AG10803 (cell line): ENCODE data around the gene NTMT1.
"Not testable (repeated sequence)": the region's sequence is repeated elsewhere in the genome, so short reads cannot be mapped to it uniquely, and the experiment has no call there.

ENCODE experiments used
- DNase-seq: peaks from one replicate; pipeline ENCODE4 v3.0.0; 2010; ENCODE audit warnings: low read depth
- H3K4me3 ChIP-seq: 2 replicates; pipeline ENCODE4 v1.5.1; 2011; ENCODE audit warnings: mild to moderate bottlenecking, low read length, control low read depth
- TF ChIP-seq, protein P1 (sequence below): conservative IDR thresholded peaks from 2 replicates; pipeline ENCODE4 v1.5.1; 2011; ENCODE audit warnings: mild to moderate bottlenecking, low read length, control low read depth, inconsistent platforms

The NTMT1 gene

DNA sequence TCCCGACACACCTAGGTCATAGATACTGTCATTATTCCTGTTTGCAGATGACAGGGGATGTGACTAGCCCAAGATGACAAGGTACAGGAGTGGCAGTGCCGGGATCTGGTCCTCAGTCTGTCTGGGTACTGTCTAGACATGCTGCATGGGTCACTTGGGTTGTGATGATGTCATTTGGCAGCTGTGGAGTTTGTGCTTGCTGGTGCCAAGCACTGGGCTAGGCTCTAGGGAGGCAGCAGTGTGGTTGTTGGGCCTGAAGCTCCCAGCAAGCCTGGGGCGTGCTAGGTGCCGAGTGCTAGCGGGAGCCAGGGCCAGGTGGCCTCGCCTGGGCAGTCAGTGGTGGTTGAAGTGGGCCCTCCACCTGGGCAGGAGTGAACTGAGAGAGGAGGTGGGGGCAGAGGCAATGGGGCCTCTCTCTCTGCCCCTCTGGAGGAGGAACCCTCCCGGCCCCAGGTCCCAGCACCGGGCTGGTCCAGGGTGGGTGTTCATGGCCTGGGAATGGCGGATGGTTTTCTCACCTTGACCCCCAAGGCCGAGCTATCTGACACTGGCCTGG lies 24.8 kb downstream of the NTMT1 start:
- DNase-seq: peak; percentile 36
- H3K4me3 ChIP-seq: no peak overlapping the region
- TF ChIP-seq, protein P1, sequence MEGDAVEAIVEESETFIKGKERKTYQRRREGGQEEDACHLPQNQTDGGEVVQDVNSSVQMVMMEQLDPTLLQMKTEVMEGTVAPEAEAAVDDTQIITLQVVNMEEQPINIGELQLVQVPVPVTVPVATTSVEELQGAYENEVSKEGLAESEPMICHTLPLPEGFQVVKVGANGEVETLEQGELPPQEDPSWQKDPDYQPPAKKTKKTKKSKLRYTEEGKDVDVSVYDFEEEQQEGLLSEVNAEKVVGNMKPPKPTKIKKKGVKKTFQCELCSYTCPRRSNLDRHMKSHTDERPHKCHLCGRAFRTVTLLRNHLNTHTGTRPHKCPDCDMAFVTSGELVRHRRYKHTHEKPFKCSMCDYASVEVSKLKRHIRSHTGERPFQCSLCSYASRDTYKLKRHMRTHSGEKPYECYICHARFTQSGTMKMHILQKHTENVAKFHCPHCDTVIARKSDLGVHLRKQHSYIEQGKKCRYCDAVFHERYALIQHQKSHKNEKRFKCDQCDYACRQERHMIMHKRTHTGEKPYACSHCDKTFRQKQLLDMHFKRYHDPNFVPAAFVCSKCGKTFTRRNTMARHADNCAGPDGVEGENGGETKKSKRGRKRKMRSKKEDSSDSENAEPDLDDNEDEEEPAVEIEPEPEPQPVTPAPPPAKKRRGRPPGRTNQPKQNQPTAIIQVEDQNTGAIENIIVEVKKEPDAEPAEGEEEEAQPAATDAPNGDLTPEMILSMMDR: no peak

GRCh38 chr9:129653823-129654553 lies 28.0 kb downstream of the NTMT1 start:
- no peak for DNase-seq
- no peak overlapping the region for H3K4me3 ChIP-seq
- TF ChIP-seq, protein P1: no peak

DNA sequence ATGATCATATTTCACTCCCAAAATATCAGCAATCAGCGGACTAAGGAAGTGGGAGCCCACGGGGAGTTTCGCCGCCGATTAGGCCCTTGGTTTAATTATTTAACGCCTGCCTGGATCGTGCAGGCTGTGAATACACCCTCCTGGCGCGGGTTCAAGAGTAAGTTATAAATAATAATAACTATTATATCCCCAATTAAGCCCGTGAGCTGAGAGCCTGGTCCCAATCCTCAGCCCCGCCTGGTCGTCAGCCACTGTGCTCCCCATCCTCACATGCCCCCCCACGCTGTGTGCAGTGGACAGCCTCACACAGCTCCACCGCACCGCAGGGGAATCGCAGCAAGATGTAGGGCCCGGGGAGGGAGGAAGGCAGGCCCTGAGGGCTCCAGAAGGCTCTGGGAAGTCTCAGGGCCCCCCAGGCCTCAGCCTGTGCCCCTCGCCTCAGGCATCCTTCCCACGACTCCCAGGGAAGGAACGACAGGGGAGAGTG lies 28.6 kb downstream of the NTMT1 start:
- no peak overlapping the region for H3K4me3 ChIP-seq
- TF ChIP-seq, protein P1: no peak
- DNase-seq: no peak

- H3K4me3 ChIP-seq: no peak overlapping the region
- no peak for DNase-seq
- TF ChIP-seq, protein P1: no peak
Observed at GRCh38 chr9:129655154-129655553, 29.2 kb downstream of the NTMT1 start.

- TF ChIP-seq, protein P1: no peak
- H3K4me3 ChIP-seq: no peak overlapping the region
- DNase-seq: no peak
Observed at GRCh38 chr9:129655696-129656095, 29.7 kb downstream of the NTMT1 start.

DNA sequence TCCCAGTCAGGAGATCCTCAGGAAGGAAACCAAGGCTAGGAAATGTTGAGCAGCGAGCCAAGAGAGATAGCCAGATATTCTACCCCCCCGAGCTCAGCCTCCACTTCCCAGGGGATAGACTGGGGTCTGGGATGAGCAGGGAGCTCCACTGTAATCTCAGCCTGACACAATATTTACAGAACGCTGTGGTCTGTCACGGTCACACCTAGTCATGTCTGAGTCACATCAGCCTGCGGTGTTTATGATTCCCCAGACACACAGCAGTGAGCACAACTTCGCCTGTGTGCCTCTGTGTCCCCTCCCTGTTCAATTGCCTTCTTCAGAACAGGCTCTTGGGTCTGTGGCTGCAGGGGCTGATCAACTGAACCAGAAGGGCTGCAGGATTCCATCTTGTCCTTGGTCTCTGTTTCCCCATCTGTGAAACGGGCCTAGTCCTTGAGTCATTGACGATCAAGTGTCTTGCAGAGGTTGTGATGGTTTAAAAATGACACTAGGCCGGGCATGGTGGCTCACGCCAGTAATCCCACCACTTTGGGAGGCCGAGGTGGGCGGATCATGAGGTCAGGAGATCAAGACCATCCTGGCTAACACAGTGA lies 30.9 kb downstream of the NTMT1 start:
- DNase-seq: peak; percentile 52
- TF ChIP-seq, protein P1: no peak
- H3K4me3 ChIP-seq: no peak overlapping the region

DNA sequence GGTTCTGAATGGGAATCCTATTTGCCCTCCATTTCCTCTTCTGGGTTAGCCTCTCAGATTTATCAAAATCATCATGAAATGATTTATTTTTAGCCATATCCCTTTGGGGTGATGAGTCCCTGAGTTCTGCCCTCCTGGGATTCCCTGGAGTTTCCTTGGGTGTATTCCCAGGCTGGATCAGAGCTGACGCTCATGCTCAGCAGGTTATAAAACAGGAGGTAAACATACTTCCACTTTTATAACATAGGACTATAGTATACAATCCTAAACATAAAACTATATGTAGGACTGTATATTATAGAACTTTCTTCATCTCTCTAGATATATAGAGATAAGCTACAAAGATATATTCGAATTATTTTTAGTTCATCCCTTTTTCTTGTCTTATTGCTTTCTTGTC lies 35.1 kb downstream of the NTMT1 start:
- TF ChIP-seq, protein P1: no peak
- no peak overlapping the region for H3K4me3 ChIP-seq
- DNase-seq: no peak

DNA sequence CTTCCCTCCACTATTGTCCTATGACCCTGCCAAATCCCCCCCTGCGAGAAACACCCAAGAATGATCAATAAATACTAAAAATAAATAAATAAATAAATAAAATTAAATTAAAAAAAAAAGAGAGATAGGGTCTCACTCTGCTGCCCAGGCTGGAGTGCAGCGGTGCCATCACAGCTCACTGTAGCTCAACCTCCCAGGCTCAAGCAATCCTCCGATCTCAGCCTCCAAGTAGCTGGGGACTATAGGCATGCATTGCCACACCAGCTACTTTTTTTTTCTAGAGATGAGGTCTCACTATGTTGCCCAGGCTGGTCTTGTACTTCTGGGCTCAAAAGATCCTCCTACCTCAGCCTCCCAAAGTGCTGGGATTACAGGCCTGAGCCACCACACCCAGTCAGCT lies 36.3 kb downstream of the NTMT1 start:
- not testable (repeated sequence) for DNase-seq, H3K4me3 ChIP-seq
